Panc1 (cell line): ENCODE data around the gene BECN2.

ENCODE experiments used
- CTCF ChIP-seq: fragments of 450-650 bp; IDR thresholded peaks from 2 replicates; pipeline ENCODE4 v1.5.1; 2017; ENCODE audit warnings: mild to moderate bottlenecking
- POLR2AphosphoS5 ChIP-seq: IDR thresholded peaks from 2 replicates; pipeline ENCODE4 v1.6.1; 2012; ENCODE audit warnings: mild to moderate bottlenecking, low read depth, low read length, moderate library complexity

- no peak for TF ChIP-seq POLR2AphosphoS5
- TF ChIP-seq CTCF, result no peak
These were observed 41.5 kb downstream of the BECN2 start, which contains the start of gene MAP1LC3C for GRCh38 chr1:241999026-241999425.
